ENCODE data around the gene UNC5C. TPM values are rescaled to one million over a fixed set of nuclear protein-coding genes. Genes with fewer than 3 reads are reported as not detected.

UNC5C gene
- total and polyA plus RNA-seq, 8 donors: 0.15 to 0.84 (median 0.34) TPM

DNA sequence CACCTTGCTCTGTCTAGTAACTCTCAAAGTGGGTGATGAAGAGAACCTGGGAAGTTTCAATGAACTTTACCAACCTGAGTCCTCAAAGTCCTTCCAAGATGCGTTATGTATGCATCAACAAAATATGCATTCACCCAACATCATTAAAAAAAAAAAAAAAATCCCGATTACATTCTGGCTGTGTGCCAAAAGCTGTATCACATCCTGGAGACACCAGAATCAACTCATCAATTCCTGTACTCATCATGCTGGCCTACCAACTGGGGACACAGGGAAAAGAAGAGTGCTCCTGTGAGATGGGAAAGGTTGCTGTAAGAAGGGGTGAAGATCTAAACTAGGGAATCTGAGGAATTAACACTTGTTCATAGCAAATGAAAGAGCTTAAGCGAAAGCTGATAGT, 16.5 kb downstream of the UNC5C start:
- WGBS, 2 donors: 88 to 89% methylated on average over 3 of the region's 3 CpGs
- Histone ChIP-seq H3K9me3 (no peaks in the 10 kb centered on the region), H3K4me3 (no peak overlapping the region), H3K27ac (no peak overlapping the region), H3K36me3 (no peaks in the 10 kb centered on the region), H3K4me1 (no peaks in the 10 kb centered on the region), H3K27me3 (no peaks in the 10 kb centered on the region)
- DNase-seq (no peak), ATAC-seq (no peak), FAIRE-seq (no peak)
- TF ChIP-seq, protein P1, sequence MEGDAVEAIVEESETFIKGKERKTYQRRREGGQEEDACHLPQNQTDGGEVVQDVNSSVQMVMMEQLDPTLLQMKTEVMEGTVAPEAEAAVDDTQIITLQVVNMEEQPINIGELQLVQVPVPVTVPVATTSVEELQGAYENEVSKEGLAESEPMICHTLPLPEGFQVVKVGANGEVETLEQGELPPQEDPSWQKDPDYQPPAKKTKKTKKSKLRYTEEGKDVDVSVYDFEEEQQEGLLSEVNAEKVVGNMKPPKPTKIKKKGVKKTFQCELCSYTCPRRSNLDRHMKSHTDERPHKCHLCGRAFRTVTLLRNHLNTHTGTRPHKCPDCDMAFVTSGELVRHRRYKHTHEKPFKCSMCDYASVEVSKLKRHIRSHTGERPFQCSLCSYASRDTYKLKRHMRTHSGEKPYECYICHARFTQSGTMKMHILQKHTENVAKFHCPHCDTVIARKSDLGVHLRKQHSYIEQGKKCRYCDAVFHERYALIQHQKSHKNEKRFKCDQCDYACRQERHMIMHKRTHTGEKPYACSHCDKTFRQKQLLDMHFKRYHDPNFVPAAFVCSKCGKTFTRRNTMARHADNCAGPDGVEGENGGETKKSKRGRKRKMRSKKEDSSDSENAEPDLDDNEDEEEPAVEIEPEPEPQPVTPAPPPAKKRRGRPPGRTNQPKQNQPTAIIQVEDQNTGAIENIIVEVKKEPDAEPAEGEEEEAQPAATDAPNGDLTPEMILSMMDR (IDR thresholded peaks at IDR 0.05): no peak
- intact Hi-C loops (cut with DNase I): no loop called here

DNA sequence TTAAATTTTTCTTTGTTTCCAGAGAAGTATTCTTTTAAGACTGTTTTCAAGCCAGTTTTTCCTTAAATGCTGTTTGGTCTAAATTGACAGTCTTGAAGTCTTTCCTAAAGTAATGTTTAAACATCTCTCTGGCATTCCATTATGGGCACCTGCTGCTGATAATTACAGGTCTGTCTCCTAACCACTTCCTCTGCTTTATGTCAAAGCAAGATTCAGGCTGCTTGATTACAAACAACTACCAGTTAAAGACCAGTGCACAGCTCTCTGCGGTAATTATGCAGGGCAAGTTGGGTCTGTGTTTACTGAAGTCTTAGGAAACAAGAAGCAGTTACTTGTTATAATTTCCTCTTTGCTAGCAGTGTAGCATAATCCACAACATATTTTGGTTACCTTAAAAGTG, 17.6 kb downstream of the UNC5C start:
- intact Hi-C loops (cut with DNase I): no loop called here
- no peaks in the 10 kb centered on the region for H3K9me3 ChIP-seq
- 47 to 51% methylated on average over 1 of the region's 1 CpG for whole genome bisulfite sequencing, 2 donors
- no peak overlapping the region for H3K4me3 ChIP-seq
- H3K4me1 ChIP-seq: no peaks in the 10 kb centered on the region
- no peaks in the 10 kb centered on the region for H3K27me3 ChIP-seq
- ATAC-seq (no peak), FAIRE-seq (no peak), DNase-seq (no peak)
- no peak overlapping the region for H3K27ac ChIP-seq
- TF ChIP-seq, protein P1 (IDR thresholded peaks at IDR 0.05): no peak
- H3K36me3 ChIP-seq: no peaks in the 10 kb centered on the region

DNA sequence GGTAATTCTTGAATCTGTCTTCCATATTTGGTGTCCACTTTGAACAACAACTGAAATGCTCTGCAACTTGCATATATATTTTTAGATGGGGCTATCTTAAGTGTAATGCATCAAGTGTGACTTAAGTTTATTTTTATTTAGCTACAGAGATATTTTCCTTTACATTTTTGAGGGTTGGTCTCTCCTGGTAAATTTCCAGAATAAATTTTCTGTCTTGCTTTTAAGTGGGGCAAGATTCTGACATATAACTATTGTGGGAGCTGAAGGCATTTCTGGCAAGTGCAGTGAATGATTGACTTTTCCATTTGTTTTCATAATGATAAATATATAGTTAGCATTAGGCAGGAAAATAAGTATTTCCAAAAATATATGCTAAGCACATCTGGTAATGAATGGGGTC, 18.8 kb downstream of the UNC5C start:
- intact Hi-C loops (cut with DNase I): no loop called here
- H3K36me3 ChIP-seq: no peaks in the 10 kb centered on the region
- H3K27me3 ChIP-seq: no peaks in the 10 kb centered on the region
- no peak for ATAC-seq
- H3K4me1 ChIP-seq: no peaks in the 10 kb centered on the region
- DNase-seq: no peak
- FAIRE-seq: no peak
- H3K9me3 ChIP-seq: no peaks in the 10 kb centered on the region
- no peak overlapping the region for H3K4me3 ChIP-seq
- TF ChIP-seq, protein P1 (IDR thresholded peaks at IDR 0.05): no peak
- H3K27ac ChIP-seq: no peak overlapping the region

DNA sequence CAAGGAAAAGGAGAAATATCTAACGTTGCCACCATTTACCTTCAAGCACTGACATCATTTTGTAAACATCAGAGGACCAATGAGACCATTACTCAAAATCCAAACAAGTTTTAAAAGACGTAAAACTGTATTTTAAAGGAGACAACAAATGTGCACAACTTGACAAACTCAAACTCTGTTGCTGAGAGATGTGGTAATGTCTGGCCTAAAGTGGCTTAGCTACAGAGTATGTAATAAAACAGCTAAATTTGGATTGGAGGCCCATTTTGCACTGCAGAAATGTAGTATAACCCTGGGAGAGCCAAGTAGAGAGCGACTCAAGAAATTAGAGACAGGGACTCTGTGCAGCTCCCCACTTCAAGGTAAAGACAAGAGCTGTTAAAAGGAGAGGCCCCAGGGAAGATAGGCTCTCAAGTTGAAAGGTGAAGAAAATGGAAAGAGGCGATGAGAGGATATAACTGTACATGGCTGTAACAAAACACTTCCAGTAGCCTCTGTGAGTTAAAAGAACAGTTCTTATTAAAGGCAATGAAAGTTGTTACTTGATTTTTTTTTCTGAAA, 20.3 kb downstream of the UNC5C start:
- Histone ChIP-seq H3K27me3 (no peaks in the 10 kb centered on the region), H3K4me1 (no peaks in the 10 kb centered on the region), H3K36me3 (no peaks in the 10 kb centered on the region), H3K27ac (no peak overlapping the region), H3K4me3 (no peak overlapping the region), H3K9me3 (no peaks in the 10 kb centered on the region)
- ATAC-seq: no peak
- no peak for DNase-seq
- TF ChIP-seq, protein P1 (IDR thresholded peaks at IDR 0.05): no peak
- intact Hi-C loops (cut with DNase I): no loop called here
- no peak for FAIRE-seq
- WGBS, 2 donors: 68 to 71% methylated on average over 4 of the region's 4 CpGs

DNA sequence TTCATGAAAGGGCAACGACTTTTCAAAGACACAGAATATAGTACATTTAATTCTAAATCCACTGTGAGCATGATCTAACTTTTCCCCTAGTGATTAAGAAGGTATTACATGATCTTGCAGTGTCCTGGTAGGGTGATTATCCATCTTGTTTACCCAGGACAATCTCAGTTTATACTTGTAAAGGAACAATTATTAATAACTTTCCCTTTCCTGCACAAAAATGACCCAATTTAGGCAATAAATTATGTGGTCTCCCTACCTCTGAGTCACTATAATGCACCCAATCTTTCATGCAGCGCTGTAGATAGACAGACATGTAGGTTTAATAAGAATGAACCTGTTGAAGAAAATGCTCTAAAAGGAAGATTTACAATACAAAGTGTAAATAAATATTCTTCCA, 22.7 kb downstream of the UNC5C start:
- no peaks in the 10 kb centered on the region for H3K27me3 ChIP-seq
- no peak overlapping the region for H3K27ac ChIP-seq
- ATAC-seq (no peak), DNase-seq (no peak), FAIRE-seq (no peak)
- no peak overlapping the region for H3K4me3 ChIP-seq
- H3K4me1 ChIP-seq: no peaks in the 10 kb centered on the region
- TF ChIP-seq, protein P1 (IDR thresholded peaks at IDR 0.05): no peak
- no peaks in the 10 kb centered on the region for H3K36me3 ChIP-seq
- H3K9me3 ChIP-seq: no peaks in the 10 kb centered on the region
- intact Hi-C loops (cut with DNase I): no loop called here
- WGBS, 2 donors: 64 to 68% methylated on average over 2 of the region's 2 CpGs

All from pancreas (tissue), 10 donors.